ENCODE data around the gene BNC2.

- TF ChIP-seq CTCF (conservative IDR thresholded peaks at IDR 0.05) (no peak), EZH2 (IDR thresholded peaks at IDR 0.05; ENCODE audit: low read depth) (no peak)
These were observed 444.8 kb downstream of the BNC2 start for GRCh38 chr9:16425562-16426231.

Measured in PC-9 (cell line).